Measurements from ENCODE around the gene CPT1A.

- no peak for TF ChIP-seq EZH2phosphoT487 (IDR thresholded peaks at IDR 0.05; ENCODE audit: borderline replicate concordance)
- TF ChIP-seq, protein P1, sequence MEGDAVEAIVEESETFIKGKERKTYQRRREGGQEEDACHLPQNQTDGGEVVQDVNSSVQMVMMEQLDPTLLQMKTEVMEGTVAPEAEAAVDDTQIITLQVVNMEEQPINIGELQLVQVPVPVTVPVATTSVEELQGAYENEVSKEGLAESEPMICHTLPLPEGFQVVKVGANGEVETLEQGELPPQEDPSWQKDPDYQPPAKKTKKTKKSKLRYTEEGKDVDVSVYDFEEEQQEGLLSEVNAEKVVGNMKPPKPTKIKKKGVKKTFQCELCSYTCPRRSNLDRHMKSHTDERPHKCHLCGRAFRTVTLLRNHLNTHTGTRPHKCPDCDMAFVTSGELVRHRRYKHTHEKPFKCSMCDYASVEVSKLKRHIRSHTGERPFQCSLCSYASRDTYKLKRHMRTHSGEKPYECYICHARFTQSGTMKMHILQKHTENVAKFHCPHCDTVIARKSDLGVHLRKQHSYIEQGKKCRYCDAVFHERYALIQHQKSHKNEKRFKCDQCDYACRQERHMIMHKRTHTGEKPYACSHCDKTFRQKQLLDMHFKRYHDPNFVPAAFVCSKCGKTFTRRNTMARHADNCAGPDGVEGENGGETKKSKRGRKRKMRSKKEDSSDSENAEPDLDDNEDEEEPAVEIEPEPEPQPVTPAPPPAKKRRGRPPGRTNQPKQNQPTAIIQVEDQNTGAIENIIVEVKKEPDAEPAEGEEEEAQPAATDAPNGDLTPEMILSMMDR (conservative IDR thresholded peaks at IDR 0.05; ENCODE audit: low read length): no peak
Measured at GRCh38 chr11:68848429-68848828, 6.7 kb upstream of the CPT1A start.
